Prostate gland (tissue), 2 donors: ENCODE data around the gene CRTC1.

Experiments used
- POLR2A ChIP-seq: fragments of 450-650 bp; IDR thresholded peaks from one replicate; pipeline ENCODE4 v1.6.1; 2016; ENCODE audit warnings: antibody characterized with exemption, mild to moderate bottlenecking
- POLR2AphosphoS5 ChIP-seq: sonication (generic); formaldehyde crosslinking; IDR thresholded peaks from one replicate; pipeline ENCODE4 v1.6.1; 2017; ENCODE audit warnings: antibody characterized with exemption
- TF ChIP-seq, protein P1 (sequence below), 4 experiments: fragments of 200-600 bp in 2 of 4; fragments of 450-650 bp in 2 of 4; sonication (generic) in 2 of 4; IDR thresholded peaks; 1 replicate in 3 of 4; 2 replicates in 1 of 4; pipeline ENCODE4 v1.5.1; 2016 to 2019; ENCODE audit warnings: antibody characterized with exemption in 4 of 4, mild to moderate bottlenecking in 2 of 4, moderate library complexity in 2 of 4

GRCh38 chr19:18802354-18802753 lies 118.9 kb downstream of the CRTC1 start:
- TF ChIP-seq, protein P1, sequence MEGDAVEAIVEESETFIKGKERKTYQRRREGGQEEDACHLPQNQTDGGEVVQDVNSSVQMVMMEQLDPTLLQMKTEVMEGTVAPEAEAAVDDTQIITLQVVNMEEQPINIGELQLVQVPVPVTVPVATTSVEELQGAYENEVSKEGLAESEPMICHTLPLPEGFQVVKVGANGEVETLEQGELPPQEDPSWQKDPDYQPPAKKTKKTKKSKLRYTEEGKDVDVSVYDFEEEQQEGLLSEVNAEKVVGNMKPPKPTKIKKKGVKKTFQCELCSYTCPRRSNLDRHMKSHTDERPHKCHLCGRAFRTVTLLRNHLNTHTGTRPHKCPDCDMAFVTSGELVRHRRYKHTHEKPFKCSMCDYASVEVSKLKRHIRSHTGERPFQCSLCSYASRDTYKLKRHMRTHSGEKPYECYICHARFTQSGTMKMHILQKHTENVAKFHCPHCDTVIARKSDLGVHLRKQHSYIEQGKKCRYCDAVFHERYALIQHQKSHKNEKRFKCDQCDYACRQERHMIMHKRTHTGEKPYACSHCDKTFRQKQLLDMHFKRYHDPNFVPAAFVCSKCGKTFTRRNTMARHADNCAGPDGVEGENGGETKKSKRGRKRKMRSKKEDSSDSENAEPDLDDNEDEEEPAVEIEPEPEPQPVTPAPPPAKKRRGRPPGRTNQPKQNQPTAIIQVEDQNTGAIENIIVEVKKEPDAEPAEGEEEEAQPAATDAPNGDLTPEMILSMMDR (IDR thresholded peaks at IDR 0.05), result no peak
- TF ChIP-seq POLR2A, result no peak
- TF ChIP-seq POLR2AphosphoS5, result no peak
